ENCODE results near the gene MEI4.

DNA sequence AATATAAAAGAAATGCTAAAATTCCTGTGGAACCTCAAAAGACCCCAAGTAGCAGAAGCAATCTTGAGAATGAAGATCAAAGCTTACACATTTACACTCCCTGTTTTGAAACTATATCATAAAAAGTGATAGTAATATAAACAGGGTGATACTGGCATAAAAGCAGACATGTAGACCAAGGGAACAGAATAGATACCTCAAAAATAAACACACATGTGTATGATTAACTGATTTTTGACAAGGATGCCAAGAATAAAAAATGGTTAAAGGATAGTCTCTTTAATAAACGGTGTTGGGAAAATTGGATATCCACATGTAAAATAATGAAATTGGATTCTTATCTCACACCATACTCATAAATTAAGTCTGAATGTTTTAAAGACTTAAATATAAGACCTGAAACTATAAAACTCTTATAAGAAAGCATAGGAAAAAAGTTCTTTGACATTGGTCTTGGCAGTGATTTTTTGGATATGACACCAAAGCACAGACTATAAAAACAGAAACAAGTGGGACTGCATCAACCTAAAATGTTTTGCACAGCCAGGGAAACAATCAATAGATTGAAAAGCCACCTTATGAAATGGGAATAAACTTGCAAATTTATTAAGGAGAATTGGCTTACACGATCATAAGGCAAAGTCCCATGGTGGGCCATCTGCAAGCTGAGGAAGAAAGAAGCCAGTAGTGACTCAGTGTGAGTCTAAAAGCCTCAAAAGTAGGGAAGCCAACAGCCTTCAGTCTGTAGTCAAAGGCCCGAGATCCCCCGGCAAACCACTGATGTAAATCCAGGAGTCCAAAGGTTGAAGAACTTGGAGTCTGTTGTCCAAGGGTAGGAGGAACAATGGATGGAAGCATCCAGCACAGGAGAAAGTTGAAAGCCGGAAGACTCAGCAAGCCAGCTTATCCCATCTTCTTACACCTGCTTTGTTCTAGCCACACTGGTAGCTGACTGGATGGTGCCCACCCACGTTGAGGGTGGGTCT, 144.3 kb downstream of the MEI4 start:
- TF ChIP-seq, protein P1, sequence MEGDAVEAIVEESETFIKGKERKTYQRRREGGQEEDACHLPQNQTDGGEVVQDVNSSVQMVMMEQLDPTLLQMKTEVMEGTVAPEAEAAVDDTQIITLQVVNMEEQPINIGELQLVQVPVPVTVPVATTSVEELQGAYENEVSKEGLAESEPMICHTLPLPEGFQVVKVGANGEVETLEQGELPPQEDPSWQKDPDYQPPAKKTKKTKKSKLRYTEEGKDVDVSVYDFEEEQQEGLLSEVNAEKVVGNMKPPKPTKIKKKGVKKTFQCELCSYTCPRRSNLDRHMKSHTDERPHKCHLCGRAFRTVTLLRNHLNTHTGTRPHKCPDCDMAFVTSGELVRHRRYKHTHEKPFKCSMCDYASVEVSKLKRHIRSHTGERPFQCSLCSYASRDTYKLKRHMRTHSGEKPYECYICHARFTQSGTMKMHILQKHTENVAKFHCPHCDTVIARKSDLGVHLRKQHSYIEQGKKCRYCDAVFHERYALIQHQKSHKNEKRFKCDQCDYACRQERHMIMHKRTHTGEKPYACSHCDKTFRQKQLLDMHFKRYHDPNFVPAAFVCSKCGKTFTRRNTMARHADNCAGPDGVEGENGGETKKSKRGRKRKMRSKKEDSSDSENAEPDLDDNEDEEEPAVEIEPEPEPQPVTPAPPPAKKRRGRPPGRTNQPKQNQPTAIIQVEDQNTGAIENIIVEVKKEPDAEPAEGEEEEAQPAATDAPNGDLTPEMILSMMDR (IDR thresholded peaks at IDR 0.05; ENCODE audit: borderline replicate concordance, extremely low read depth, low read length, poor library complexity, severe bottlenecking), result no peak
- TF ChIP-seq EZH2 (IDR thresholded peaks at IDR 0.05; ENCODE audit: borderline replicate concordance, low read depth, low read length, severe bottlenecking), result no peak
